Adrenal gland (tissue), 12 donors: ENCODE data around the gene SYNDIG1. TPM values are rescaled to one million over a fixed set of nuclear protein-coding genes. Genes with fewer than 3 reads are reported as not detected.

ENCODE experiments used
- DNase-seq, 7 donors: peaks; one replicate each; pipeline ENCODE4 v3.0.0-alpha.2; 2019 to 2020
- H3K27ac ChIP-seq, 5 donors: fragments of 200-600 bp; sonication (generic) in 4 of 5; 1 replicate in 3 of 5; 2 replicates in 2 of 5; pipeline versions ENCODE4 v1.5.1 to v1.8.0; 2016 to 2020; ENCODE audit warnings: mild to moderate bottlenecking in 1 of 5
- H3K27me3 ChIP-seq: fragments of 200-600 bp; 2 replicates; pipeline ENCODE4 v1.8.0; 2021
- H3K36me3 ChIP-seq, 2 donors: fragments of 200-600 bp; replicated peaks in 1 of 2; 1 replicate in 1 of 2; 2 replicates in 1 of 2; pipeline versions ENCODE4 v1.5.1 to v1.8.0; 2018 to 2022
- H3K4me1 ChIP-seq, 2 donors: fragments of 200-600 bp; replicated peaks in 1 of 2; 1 replicate in 1 of 2; 2 replicates in 1 of 2; pipeline versions ENCODE4 v1.5.1 to v1.8.0; 2018 to 2021
- H3K4me3 ChIP-seq, 4 donors: fragments of 200-600 bp; sonication (generic) in 3 of 4; one replicate each; pipeline ENCODE4 v1.5.1; 2016 to 2018
- H3K9me3 ChIP-seq, 3 donors: fragments of 200-600 bp; sonication (generic) in 1 of 3; replicated peaks in 1 of 3; 1 replicate in 2 of 3; 2 replicates in 1 of 3; pipeline versions ENCODE4 v1.5.1 to v1.8.0; 2016 to 2021
- POLR2A ChIP-seq, 2 donors: fragments of 450-650 bp; IDR thresholded peaks; one replicate each; pipeline ENCODE4 v1.6.1; 2017; ENCODE audit warnings: antibody characterized with exemption in 2 of 2, mild to moderate bottlenecking in 2 of 2, moderate library complexity in 1 of 2
- WGBS, 4 donors: extraction: QIAGEN DNeasy Blood & Tissue Kit in 2 of 4; methylation state at CpG; one replicate each; pipeline versions ENCODE4 v1.1.5 to v1.1.7; 2013 to 2017; 5-methylcytosine and 5-hydroxymethylcytosine counted together
- intact Hi-C, 2 donors: fragments of 100-400 bp; cut with DNase I; formaldehyde crosslinking; loops; one replicate each; pipeline versions ENCODE4 v1.14.1 to v1.15.0; 2022 to 2023
- polyA plus RNA-seq, 3 donors: library from polyadenylated mRNA; stranded (reverse); fragments of 200-250 nt in 2 of 3; fragments of 350-450 nt in 1 of 3; fragmentation: Illumina TruSeq in 1 of 3; extraction: RNeasy Lipid Tissue Mini Kit (QIAGEN cat#74804) in 1 of 3; gene quantifications; one replicate each; pipeline ENCODE4 v1.2.3, GENCODE V29; 2013 to 2014
- total RNA-seq, 9 donors: library from RNA; depleted of rRNA in 4 of 9; stranded (reverse); fragments of >200 nt in 4 of 9; fragments of 120-200 nt in 1 of 9; fragmentation: NEBNext Ultra II Directional in 1 of 9; extraction: Animal tissue kit (Norgen Biotek cat#: 25700) in 1 of 9; gene quantifications; one replicate each; pipeline versions ENCODE4 v1.1.0 to v1.2.4, GENCODE V29; 2013 to 2023
- TF ChIP-seq, protein P1 (sequence below), 6 experiments: fragments of 450-650 bp in 4 of 6; fragments of 200-600 bp in 2 of 6; sonication (generic) in 1 of 6; IDR thresholded peaks; 1 replicate in 5 of 6; 2 replicates in 1 of 6; pipeline versions ENCODE4 v1.5.1 to v1.8.0; 2016 to 2021; ENCODE audit warnings: antibody characterized with exemption in 6 of 6, mild to moderate bottlenecking in 2 of 6, moderate library complexity in 1 of 6
- donor health status: healthy with polysubstance abuse.
- donor health status: Bipolar disorder and iron deficiency.
- donor health status: DM: yes; HTN: yes; CAD: no.
- donor health status: DM: no; HTN: no; CAD: no.
- donor health status: DM: no; HTN: no; CAD: no.
- donor health status: DM: yes; HTN: yes; CAD: no.

The SYNDIG1 gene
- total and polyA plus RNA-seq, 12 donors, result 0.26 to 3.6 (median 0.76) TPM

DNA sequence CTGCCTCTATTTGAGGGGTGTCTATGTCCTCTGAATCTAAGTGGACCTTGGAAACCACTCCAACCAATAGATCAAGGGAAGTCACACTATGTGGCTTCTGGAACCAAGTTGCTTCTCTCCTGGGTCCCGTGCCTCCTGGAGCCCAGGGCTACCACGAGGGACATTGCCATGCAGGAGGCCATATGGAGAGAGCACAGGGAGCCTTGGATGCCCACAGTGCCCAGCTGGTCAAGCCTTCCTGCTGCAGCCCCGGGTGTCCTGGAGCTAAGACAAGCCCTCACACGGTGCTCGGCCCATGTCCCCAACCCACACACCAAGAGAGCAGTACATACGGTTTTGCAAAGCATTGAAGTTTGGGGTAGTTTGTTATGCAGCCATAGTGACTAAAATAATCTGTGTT, 231.6 kb downstream of the SYNDIG1 start:
- no peaks in the 10 kb centered on the region for H3K27me3 ChIP-seq
- no peaks in the 10 kb centered on the region for H3K9me3 ChIP-seq
- no peaks in the 10 kb centered on the region for H3K36me3 ChIP-seq
- H3K27ac ChIP-seq, result no peak overlapping the region
- no peaks in the 10 kb centered on the region for H3K4me1 ChIP-seq
- no peak for DNase-seq
- intact Hi-C loops, result no loop called here
- 83 to 93% (median 86%) methylated on average over 2 to 6 of the region's 6 CpGs for WGBS, 4 donors
- no peak overlapping the region for H3K4me3 ChIP-seq
- TF ChIP-seq POLR2A (IDR thresholded peaks at IDR 0.05), result no peak
- TF ChIP-seq, protein P1, sequence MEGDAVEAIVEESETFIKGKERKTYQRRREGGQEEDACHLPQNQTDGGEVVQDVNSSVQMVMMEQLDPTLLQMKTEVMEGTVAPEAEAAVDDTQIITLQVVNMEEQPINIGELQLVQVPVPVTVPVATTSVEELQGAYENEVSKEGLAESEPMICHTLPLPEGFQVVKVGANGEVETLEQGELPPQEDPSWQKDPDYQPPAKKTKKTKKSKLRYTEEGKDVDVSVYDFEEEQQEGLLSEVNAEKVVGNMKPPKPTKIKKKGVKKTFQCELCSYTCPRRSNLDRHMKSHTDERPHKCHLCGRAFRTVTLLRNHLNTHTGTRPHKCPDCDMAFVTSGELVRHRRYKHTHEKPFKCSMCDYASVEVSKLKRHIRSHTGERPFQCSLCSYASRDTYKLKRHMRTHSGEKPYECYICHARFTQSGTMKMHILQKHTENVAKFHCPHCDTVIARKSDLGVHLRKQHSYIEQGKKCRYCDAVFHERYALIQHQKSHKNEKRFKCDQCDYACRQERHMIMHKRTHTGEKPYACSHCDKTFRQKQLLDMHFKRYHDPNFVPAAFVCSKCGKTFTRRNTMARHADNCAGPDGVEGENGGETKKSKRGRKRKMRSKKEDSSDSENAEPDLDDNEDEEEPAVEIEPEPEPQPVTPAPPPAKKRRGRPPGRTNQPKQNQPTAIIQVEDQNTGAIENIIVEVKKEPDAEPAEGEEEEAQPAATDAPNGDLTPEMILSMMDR (IDR thresholded peaks at IDR 0.05), result no peak

- DNase-seq, result no peak
- no peaks in the 10 kb centered on the region for H3K27me3 ChIP-seq
- H3K4me3 ChIP-seq, result no peak overlapping the region
- no peak overlapping the region for H3K27ac ChIP-seq
- H3K36me3 ChIP-seq, result no peaks in the 10 kb centered on the region
- 60 to 76% (median 71%) methylated on average over 5 to 6 of the region's 6 CpGs for WGBS, 4 donors
- TF ChIP-seq POLR2A (IDR thresholded peaks at IDR 0.05), result no peak
- TF ChIP-seq, protein P1 (IDR thresholded peaks at IDR 0.05), result no peak
- no peaks in the 10 kb centered on the region for H3K9me3 ChIP-seq
- H3K4me1 ChIP-seq, result no peaks in the 10 kb centered on the region
- intact Hi-C loops, result no loop called here
These were observed 232.2 kb downstream of the SYNDIG1 start for GRCh38 chr20:24701668-24702067.

DNA sequence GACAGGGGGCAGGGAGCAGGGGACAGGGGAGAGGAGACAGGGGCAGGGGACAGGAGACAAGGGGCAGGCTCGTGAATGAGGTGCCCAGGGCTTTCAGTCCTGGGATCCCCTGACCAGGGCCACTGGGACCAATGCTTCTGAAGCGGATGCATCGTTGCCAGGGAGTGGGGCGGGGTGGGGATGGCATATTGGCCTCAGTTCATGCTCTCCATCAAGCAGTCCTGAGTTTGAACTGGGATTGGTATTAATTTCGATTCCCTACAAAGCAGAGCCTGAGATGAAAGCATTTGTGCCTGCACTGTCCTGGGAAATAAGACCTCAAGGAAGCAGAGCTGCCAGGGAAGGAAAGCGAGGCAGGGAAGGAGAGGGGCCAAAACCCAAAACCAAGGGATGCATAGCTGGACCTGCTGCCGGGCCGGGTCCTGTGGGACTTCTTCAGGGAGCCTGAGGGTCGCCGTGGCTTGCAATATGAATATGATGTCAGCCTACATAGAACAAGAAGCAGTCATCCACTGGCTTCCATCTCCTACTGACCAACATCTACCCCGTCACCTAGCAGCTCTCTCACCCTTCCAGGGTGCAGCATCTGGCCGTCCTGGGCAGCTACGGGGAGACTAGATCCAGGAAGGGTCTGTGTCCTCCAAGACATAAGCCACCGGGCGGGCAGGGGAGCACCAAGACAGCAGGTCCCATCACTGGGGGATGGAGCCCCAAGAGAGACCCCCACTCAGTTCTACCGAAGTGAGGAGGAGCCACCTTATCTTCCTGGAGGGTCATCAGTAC, 233.3 kb downstream of the SYNDIG1 start:
- no peaks in the 10 kb centered on the region for H3K36me3 ChIP-seq
- H3K9me3 ChIP-seq, result no peaks in the 10 kb centered on the region
- no peak overlapping the region for H3K4me3 ChIP-seq
- H3K27ac ChIP-seq, result no peak overlapping the region
- no peaks in the 10 kb centered on the region for H3K4me1 ChIP-seq
- 75 to 89% (median 85%) methylated on average over 11 to 16 of the region's 16 CpGs for WGBS, 4 donors
- intact Hi-C loops, result no loop called here
- no peak for DNase-seq
- TF ChIP-seq POLR2A (IDR thresholded peaks at IDR 0.05), result no peak
- TF ChIP-seq, protein P1 (IDR thresholded peaks at IDR 0.05), result no peak
- H3K27me3 ChIP-seq, result no peaks in the 10 kb centered on the region

GRCh38 chr20:24703284-24703610, 233.8 kb downstream of the SYNDIG1 start:
- Histone ChIP-seq H3K9me3 (no peaks in the 10 kb centered on the region), H3K4me3 (no peak overlapping the region), H3K36me3 (no peaks in the 10 kb centered on the region), H3K27ac (no peak overlapping the region), H3K4me1 (no peaks in the 10 kb centered on the region), H3K27me3 (no peaks in the 10 kb centered on the region)
- WGBS, 4 donors, result 88 to 100% (median 96%) methylated on average over 2 to 9 of the region's 9 CpGs
- TF ChIP-seq POLR2A (IDR thresholded peaks at IDR 0.05), result no peak
- TF ChIP-seq, protein P1 (IDR thresholded peaks at IDR 0.05), result no peak
- intact Hi-C loops, result no loop called here
- no peak for DNase-seq
